Measurements from ENCODE around the gene SIRT3. TPM values are rescaled to one million over a fixed set of nuclear protein-coding genes. Genes with fewer than 3 reads are reported as not detected.

Gene SIRT3
- total RNA-seq, 1 donor from 2014 or later = 22.4 TPM

- Histone ChIP-seq H3K4me2 (no peak overlapping the region), H3F3A (ENCODE audit: low read depth) (peaks cover 11% of the 10 kb centered on the region), H3K9me3 (ENCODE audit: low read depth) (no peaks in the 10 kb centered on the region), H3K36me3 (no peaks in the 10 kb centered on the region), H3K4me3 (no peak overlapping the region), H3K9ac (no peak overlapping the region), H3K27me3 (no peaks in the 10 kb centered on the region), H4K20me1 (ENCODE audit: low read depth) (no peaks in the 10 kb centered on the region), H2AFZ (replicated peaks) (no peak overlapping the region), H3K4me1 (no peaks in the 10 kb centered on the region), H3K27ac (no peak overlapping the region), H3K79me2 (ENCODE audit: low read depth) (peaks cover 4% of the 10 kb centered on the region)
- no peak for DNase-seq (ENCODE audit: low spot score)
- no peaks in the 10 kb centered on the region for H3K9me3 Mint-ChIP-seq
- H3K27me3 Mint-ChIP-seq (ENCODE audit: insufficient read depth, low read depth) = no peaks in the 10 kb centered on the region
- H3K27ac Mint-ChIP-seq = no peak overlapping the region
- peaks cover 23% of the 10 kb centered on the region for H3K36me3 Mint-ChIP-seq
- TF ChIP-seq CTCF (IDR thresholded peaks at IDR 0.05) (no peak), EZH2 (IDR thresholded peaks at IDR 0.05) (no peak), EZH2phosphoT487 (IDR thresholded peaks at IDR 0.05) (no peak)
- no peak overlapping the region for H3K4me3 Mint-ChIP-seq
- peaks cover 4% of the 10 kb centered on the region for H3K4me1 Mint-ChIP-seq
Observed at GRCh38 chr11:215581-216037, 20.5 kb downstream of the SIRT3 start.

GRCh38 chr11:214083-214482, 22.1 kb downstream of the SIRT3 start:
- no peak overlapping the region for H3K4me2 ChIP-seq
- H3K27me3 ChIP-seq = no peaks in the 10 kb centered on the region
- H3F3A ChIP-seq (ENCODE audit: low read depth) = peaks cover 11% of the 10 kb centered on the region
- Mint-ChIP-seq H3K4me1 (peaks cover 13% of the 10 kb centered on the region), H3K27ac (no peak overlapping the region), H3K4me3 (no peak overlapping the region), H3K36me3 (peaks cover 22% of the 10 kb centered on the region), H3K27me3 (ENCODE audit: insufficient read depth, low read depth) (peaks cover 2% of the 10 kb centered on the region), H3K9me3 (no peaks in the 10 kb centered on the region)
- H3K9me3 ChIP-seq (ENCODE audit: low read depth) = no peaks in the 10 kb centered on the region
- no peak overlapping the region for H3K27ac ChIP-seq
- DNase-seq (ENCODE audit: low spot score) = no peak
- peaks cover 18% of the 10 kb centered on the region for H3K79me2 ChIP-seq (ENCODE audit: low read depth)
- H3K4me1 ChIP-seq = peaks cover 6% of the 10 kb centered on the region
- no peak overlapping the region for H3K4me3 ChIP-seq
- H3K36me3 ChIP-seq = no peaks in the 10 kb centered on the region
- H4K20me1 ChIP-seq (ENCODE audit: low read depth) = peaks cover 7% of the 10 kb centered on the region
- no peak overlapping the region for H2AFZ ChIP-seq (replicated peaks)
- no peak overlapping the region for H3K9ac ChIP-seq
- TF ChIP-seq EZH2phosphoT487 (IDR thresholded peaks at IDR 0.05) (no peak), CTCF (IDR thresholded peaks at IDR 0.05) (no peak), EZH2 (IDR thresholded peaks at IDR 0.05) (no peak)

- H3K27me3 ChIP-seq = no peaks in the 10 kb centered on the region
- H4K20me1 ChIP-seq (ENCODE audit: low read depth) = peaks cover 7% of the 10 kb centered on the region
- H3K36me3 ChIP-seq = no peaks in the 10 kb centered on the region
- no peak overlapping the region for H3K9ac ChIP-seq
- Mint-ChIP-seq H3K27me3 (ENCODE audit: insufficient read depth, low read depth) (peaks cover 2% of the 10 kb centered on the region), H3K4me3 (peak overlapping the region; percentile 59), H3K36me3 (peaks cover 19% of the 10 kb centered on the region), H3K27ac (no peak overlapping the region), H3K4me1 (peaks cover 13% of the 10 kb centered on the region), H3K9me3 (no peaks in the 10 kb centered on the region)
- H3K9me3 ChIP-seq (ENCODE audit: low read depth) = no peaks in the 10 kb centered on the region
- H3K4me2 ChIP-seq = no peak overlapping the region
- peaks cover 6% of the 10 kb centered on the region for H3K4me1 ChIP-seq
- peaks cover 26% of the 10 kb centered on the region for H3K79me2 ChIP-seq (ENCODE audit: low read depth)
- no peak overlapping the region for H3K4me3 ChIP-seq
- no peak overlapping the region for H3K27ac ChIP-seq
- H2AFZ ChIP-seq (replicated peaks) = no peak overlapping the region
- no peak for DNase-seq (ENCODE audit: low spot score)
- TF ChIP-seq EZH2phosphoT487 (IDR thresholded peaks at IDR 0.05) = no peak
- TF ChIP-seq CTCF (IDR thresholded peaks at IDR 0.05) = no peak
- TF ChIP-seq EZH2 (IDR thresholded peaks at IDR 0.05) = no peak
- H3F3A ChIP-seq (ENCODE audit: low read depth) = peaks cover 14% of the 10 kb centered on the region
Observed at GRCh38 chr11:213111-213510, 23.0 kb downstream of the SIRT3 start.

Data from neural progenitor cell (in vitro differentiated cells).